Lower leg skin (tissue), 3 donors: Measurements from ENCODE around the gene HECTD4.

Experiments used
- CTCF ChIP-seq, 3 donors: fragments of 450-650 bp; IDR thresholded peaks; one replicate each; pipeline ENCODE4 v1.5.1; 2016; ENCODE audit warnings: antibody characterized with exemption in 3 of 3, mild to moderate bottlenecking in 3 of 3, moderate library complexity in 2 of 3
- POLR2A ChIP-seq, 2 donors: fragments of 450-650 bp; IDR thresholded peaks; one replicate each; pipeline ENCODE4 v1.6.1; 2016 to 2017; ENCODE audit warnings: antibody characterized with exemption in 2 of 2, mild to moderate bottlenecking in 1 of 2, moderate library complexity in 1 of 2

- TF ChIP-seq CTCF (IDR thresholded peaks at IDR 0.05) = no peak
- TF ChIP-seq POLR2A (IDR thresholded peaks at IDR 0.05) = no peak
These were observed 212.9 kb downstream of the HECTD4 start for GRCh38 chr12:112169161-112169872.
